Measurements from ENCODE around the gene ZFP92.

Gene ZFP92

GRCh38 chrX:153420851-153421599 lies 9.8 kb downstream of the ZFP92 start:
- H3K36me3 ChIP-seq (ENCODE audit: insufficient read depth, low read length): no peaks in the 10 kb centered on the region
- H3K9ac ChIP-seq (ENCODE audit: low read depth, low read length, poor library complexity, severe bottlenecking): no peak overlapping the region
- H3K27me3 ChIP-seq (ENCODE audit: insufficient read depth, low read length, poor library complexity, severe bottlenecking): no peaks in the 10 kb centered on the region
- no peaks in the 10 kb centered on the region for H3K9me2 ChIP-seq (replicated peaks; ENCODE audit: low read depth, low read length)
- H3K4me1 ChIP-seq (ENCODE audit: insufficient read depth, low read length, poor library complexity, severe bottlenecking): no peaks in the 10 kb centered on the region
- TF ChIP-seq, protein P1, sequence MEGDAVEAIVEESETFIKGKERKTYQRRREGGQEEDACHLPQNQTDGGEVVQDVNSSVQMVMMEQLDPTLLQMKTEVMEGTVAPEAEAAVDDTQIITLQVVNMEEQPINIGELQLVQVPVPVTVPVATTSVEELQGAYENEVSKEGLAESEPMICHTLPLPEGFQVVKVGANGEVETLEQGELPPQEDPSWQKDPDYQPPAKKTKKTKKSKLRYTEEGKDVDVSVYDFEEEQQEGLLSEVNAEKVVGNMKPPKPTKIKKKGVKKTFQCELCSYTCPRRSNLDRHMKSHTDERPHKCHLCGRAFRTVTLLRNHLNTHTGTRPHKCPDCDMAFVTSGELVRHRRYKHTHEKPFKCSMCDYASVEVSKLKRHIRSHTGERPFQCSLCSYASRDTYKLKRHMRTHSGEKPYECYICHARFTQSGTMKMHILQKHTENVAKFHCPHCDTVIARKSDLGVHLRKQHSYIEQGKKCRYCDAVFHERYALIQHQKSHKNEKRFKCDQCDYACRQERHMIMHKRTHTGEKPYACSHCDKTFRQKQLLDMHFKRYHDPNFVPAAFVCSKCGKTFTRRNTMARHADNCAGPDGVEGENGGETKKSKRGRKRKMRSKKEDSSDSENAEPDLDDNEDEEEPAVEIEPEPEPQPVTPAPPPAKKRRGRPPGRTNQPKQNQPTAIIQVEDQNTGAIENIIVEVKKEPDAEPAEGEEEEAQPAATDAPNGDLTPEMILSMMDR (conservative IDR thresholded peaks at IDR 0.05; ENCODE audit: low read length): no peak
- no peak for TF ChIP-seq EZH2phosphoT487 (IDR thresholded peaks at IDR 0.05; ENCODE audit: borderline replicate concordance)
- no peak overlapping the region for H3K4me2 ChIP-seq (ENCODE audit: low read depth, low read length, poor library complexity, severe bottlenecking)
- no peak overlapping the region for H3K4me3 ChIP-seq (ENCODE audit: low read length, poor library complexity, severe bottlenecking)
- no peak overlapping the region for H2AFZ ChIP-seq (ENCODE audit: low read length)
- no peaks in the 10 kb centered on the region for H4K20me1 ChIP-seq (ENCODE audit: insufficient read depth, low read length, poor library complexity, severe bottlenecking)
- no peaks in the 10 kb centered on the region for H3K79me2 ChIP-seq (ENCODE audit: insufficient read depth, low read length)
- H3F3A ChIP-seq (ENCODE audit: low read depth): no peaks in the 10 kb centered on the region
- H3K9me3 ChIP-seq (ENCODE audit: insufficient read depth, low read depth, low read length): no peaks in the 10 kb centered on the region

- Histone ChIP-seq H3K79me2 (ENCODE audit: insufficient read depth, low read length) (no peaks in the 10 kb centered on the region), H3K4me1 (ENCODE audit: insufficient read depth, low read length, poor library complexity, severe bottlenecking) (no peaks in the 10 kb centered on the region), H3K4me2 (ENCODE audit: low read depth, low read length, poor library complexity, severe bottlenecking) (no peak overlapping the region), H2AFZ (ENCODE audit: low read length) (no peak overlapping the region), H3K36me3 (ENCODE audit: insufficient read depth, low read length) (no peaks in the 10 kb centered on the region), H3K4me3 (ENCODE audit: low read length, poor library complexity, severe bottlenecking) (no peak overlapping the region), H4K20me1 (ENCODE audit: insufficient read depth, low read length, poor library complexity, severe bottlenecking) (no peaks in the 10 kb centered on the region), H3F3A (ENCODE audit: low read depth) (no peaks in the 10 kb centered on the region), H3K9me3 (ENCODE audit: insufficient read depth, low read depth, low read length) (no peaks in the 10 kb centered on the region), H3K9ac (ENCODE audit: low read depth, low read length, poor library complexity, severe bottlenecking) (no peak overlapping the region), H3K27me3 (ENCODE audit: insufficient read depth, low read length, poor library complexity, severe bottlenecking) (no peaks in the 10 kb centered on the region), H3K9me2 (replicated peaks; ENCODE audit: low read depth, low read length) (no peaks in the 10 kb centered on the region)
- TF ChIP-seq, protein P1 (conservative IDR thresholded peaks at IDR 0.05; ENCODE audit: low read length): no peak
- TF ChIP-seq EZH2phosphoT487 (IDR thresholded peaks at IDR 0.05; ENCODE audit: borderline replicate concordance): no peak
These were observed 10.6 kb downstream of the ZFP92 start for GRCh38 chrX:153421856-153422255.

DNA sequence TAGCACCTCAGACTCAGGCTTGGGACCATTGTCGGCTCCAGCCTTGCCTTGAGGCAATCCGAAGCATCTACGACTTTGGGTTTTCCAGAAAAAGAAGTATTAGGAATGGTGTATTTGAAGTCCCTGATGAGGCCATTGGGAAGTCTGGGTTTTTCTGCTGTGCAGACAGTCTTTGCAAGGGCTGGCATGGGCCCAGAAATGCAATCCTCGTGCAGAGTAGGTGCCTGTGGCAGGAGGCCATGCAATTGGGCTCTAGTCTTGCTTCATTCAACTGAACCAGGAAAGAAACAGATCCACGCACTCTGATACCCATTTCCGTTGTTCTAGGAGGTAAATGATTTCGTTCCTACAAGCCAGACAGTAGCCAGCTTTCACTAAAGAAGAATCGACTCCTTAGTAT lies 12.4 kb downstream of the ZFP92 start:
- no peaks in the 10 kb centered on the region for H3F3A ChIP-seq (ENCODE audit: low read depth)
- H2AFZ ChIP-seq (ENCODE audit: low read length): no peak overlapping the region
- no peaks in the 10 kb centered on the region for H3K4me1 ChIP-seq (ENCODE audit: insufficient read depth, low read length, poor library complexity, severe bottlenecking)
- H3K79me2 ChIP-seq (ENCODE audit: insufficient read depth, low read length): no peaks in the 10 kb centered on the region
- no peak overlapping the region for H3K4me2 ChIP-seq (ENCODE audit: low read depth, low read length, poor library complexity, severe bottlenecking)
- H4K20me1 ChIP-seq (ENCODE audit: insufficient read depth, low read length, poor library complexity, severe bottlenecking): no peaks in the 10 kb centered on the region
- H3K9me2 ChIP-seq (replicated peaks; ENCODE audit: low read depth, low read length): no peaks in the 10 kb centered on the region
- no peaks in the 10 kb centered on the region for H3K9me3 ChIP-seq (ENCODE audit: insufficient read depth, low read depth, low read length)
- no peak overlapping the region for H3K9ac ChIP-seq (ENCODE audit: low read depth, low read length, poor library complexity, severe bottlenecking)
- no peaks in the 10 kb centered on the region for H3K36me3 ChIP-seq (ENCODE audit: insufficient read depth, low read length)
- H3K27me3 ChIP-seq (ENCODE audit: insufficient read depth, low read length, poor library complexity, severe bottlenecking): no peaks in the 10 kb centered on the region
- TF ChIP-seq, protein P1 (conservative IDR thresholded peaks at IDR 0.05; ENCODE audit: low read length): no peak
- no peak for TF ChIP-seq EZH2phosphoT487 (IDR thresholded peaks at IDR 0.05; ENCODE audit: borderline replicate concordance)
- no peak overlapping the region for H3K4me3 ChIP-seq (ENCODE audit: low read length, poor library complexity, severe bottlenecking)

All from Loucy (cell line).